ENCODE measurements around the gene NFIA. TPM values are rescaled to one million over a fixed set of nuclear protein-coding genes. Genes with fewer than 3 reads are reported as not detected.

The NFIA gene
- total and polyA plus RNA-seq, 2 of the 13 experiments (the other 11 are each of a cell fraction or from before 2014, with no cell fraction given): 14.7 to 28.5 TPM

DNA sequence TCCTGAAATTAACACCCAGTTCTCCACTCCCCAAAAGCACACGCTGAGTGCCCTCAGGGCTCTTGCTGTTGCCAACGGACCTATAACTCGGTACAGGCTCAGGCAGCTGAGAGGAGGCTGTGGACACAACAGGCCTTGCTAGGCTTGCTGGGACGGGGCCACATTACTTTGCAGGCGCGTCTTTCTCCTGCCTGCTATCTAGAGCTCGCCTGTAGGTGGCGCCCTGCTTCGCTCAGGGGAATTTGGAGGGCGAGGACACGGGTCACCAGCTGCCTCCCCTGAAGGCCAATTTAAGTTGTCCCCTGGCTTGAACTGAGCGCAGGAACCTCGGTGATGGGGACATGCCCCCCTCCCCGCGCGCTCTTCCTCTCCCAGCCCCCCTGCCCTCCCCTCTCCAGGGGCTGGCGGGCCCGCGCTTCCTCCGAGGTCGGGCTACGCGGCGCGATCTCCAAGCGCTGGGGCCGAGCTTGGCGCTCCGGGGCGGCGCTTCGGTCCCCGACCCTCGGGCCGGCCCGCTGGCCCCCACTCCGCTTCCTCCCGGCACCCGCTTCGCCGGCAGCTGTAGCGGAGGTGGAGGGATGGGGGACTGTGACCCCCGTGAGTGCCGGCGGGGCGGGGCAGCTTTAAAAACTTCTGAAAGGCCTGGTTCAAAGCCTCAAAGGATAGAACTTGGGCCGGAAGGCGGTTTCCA, 32.4 kb upstream of the NFIA start (continued):
- TF ChIP-seq ZNF543 (CRISPR knock-in tag; IDR thresholded peaks at IDR 0.05): no peak
- no peak for TF ChIP-seq NCOA2 (CRISPR knock-in tag; IDR thresholded peaks at IDR 0.05)
- TF ChIP-seq ATM (IDR thresholded peaks at IDR 0.05; ENCODE audit: borderline replicate concordance): no peak
- no peak for TF ChIP-seq PBX2 (CRISPR knock-in tag; IDR thresholded peaks at IDR 0.05)
- TF ChIP-seq MED1 (CRISPR knock-in tag; IDR thresholded peaks at IDR 0.05): no peak; the same call in 1 of the 2 replicates
- no peak for TF ChIP-seq ZNF354B (CRISPR knock-in tag; IDR thresholded peaks at IDR 0.05)
- TF ChIP-seq CC2D1A (CRISPR knock-in tag; IDR thresholded peaks at IDR 0.05): no peak
- no peak for TF ChIP-seq ZKSCAN5 (CRISPR knock-in tag; IDR thresholded peaks at IDR 0.05)
- no peak for TF ChIP-seq TOE1 (CRISPR knock-in tag; IDR thresholded peaks at IDR 0.05)
- TF ChIP-seq ZNF567 (CRISPR knock-in tag; IDR thresholded peaks at IDR 0.05; ENCODE audit: borderline replicate concordance): no peak
- peak; percentile 42; the same call in 1 of the 2 replicates for TF ChIP-seq JUN (CRISPR knock-in tag; IDR thresholded peaks at IDR 0.05)
- no peak for TF ChIP-seq MIER2 (CRISPR knock-in tag; IDR thresholded peaks at IDR 0.05)
- no peak for TF ChIP-seq ARID2 (CRISPR knock-in tag; IDR thresholded peaks at IDR 0.05; ENCODE audit: borderline replicate concordance)
- no peak for TF ChIP-seq ATF7 (IDR thresholded peaks at IDR 0.05)
- no peak for TF ChIP-seq ATF7 (CRISPR knock-in tag; IDR thresholded peaks at IDR 0.05)
- TF ChIP-seq HNRNPL (IDR thresholded peaks at IDR 0.05; ENCODE audit: low read depth, low read length): no peak
- TF ChIP-seq, protein P1, sequence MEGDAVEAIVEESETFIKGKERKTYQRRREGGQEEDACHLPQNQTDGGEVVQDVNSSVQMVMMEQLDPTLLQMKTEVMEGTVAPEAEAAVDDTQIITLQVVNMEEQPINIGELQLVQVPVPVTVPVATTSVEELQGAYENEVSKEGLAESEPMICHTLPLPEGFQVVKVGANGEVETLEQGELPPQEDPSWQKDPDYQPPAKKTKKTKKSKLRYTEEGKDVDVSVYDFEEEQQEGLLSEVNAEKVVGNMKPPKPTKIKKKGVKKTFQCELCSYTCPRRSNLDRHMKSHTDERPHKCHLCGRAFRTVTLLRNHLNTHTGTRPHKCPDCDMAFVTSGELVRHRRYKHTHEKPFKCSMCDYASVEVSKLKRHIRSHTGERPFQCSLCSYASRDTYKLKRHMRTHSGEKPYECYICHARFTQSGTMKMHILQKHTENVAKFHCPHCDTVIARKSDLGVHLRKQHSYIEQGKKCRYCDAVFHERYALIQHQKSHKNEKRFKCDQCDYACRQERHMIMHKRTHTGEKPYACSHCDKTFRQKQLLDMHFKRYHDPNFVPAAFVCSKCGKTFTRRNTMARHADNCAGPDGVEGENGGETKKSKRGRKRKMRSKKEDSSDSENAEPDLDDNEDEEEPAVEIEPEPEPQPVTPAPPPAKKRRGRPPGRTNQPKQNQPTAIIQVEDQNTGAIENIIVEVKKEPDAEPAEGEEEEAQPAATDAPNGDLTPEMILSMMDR (CRISPR knock-in tag; IDR thresholded peaks at IDR 0.05): peak; percentile 97
- TF ChIP-seq, protein P2, sequence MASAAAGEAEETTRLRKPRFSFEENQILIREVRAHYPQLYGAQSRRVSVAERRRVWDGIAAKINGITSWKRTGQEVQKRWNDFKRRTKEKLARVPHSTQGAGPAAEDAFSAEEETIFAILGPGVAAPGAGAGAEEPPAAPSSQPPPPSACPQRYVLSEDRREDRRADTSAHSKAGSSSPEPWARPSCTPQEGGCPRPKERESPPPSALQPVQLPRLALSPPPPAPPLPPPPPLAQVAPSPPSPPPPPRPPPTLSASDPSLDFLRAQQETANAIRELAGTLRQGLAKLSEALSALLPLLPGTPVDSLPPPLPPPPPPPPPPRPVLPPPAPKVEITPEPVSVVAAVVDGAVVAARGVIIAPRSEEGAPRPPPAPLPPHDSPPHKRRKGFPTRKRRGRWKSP (CRISPR knock-in tag; IDR thresholded peaks at IDR 0.05): peak; percentile 85
- no peak for TF ChIP-seq ZNF772 (CRISPR knock-in tag; IDR thresholded peaks at IDR 0.05)
- TF ChIP-seq THAP7 (CRISPR knock-in tag; IDR thresholded peaks at IDR 0.05): no peak
- TF ChIP-seq ZNF30 (CRISPR knock-in tag; IDR thresholded peaks at IDR 0.05): no peak
- no peak for TF ChIP-seq RARG (CRISPR knock-in tag; IDR thresholded peaks at IDR 0.05; ENCODE audit: low read depth)
- TF ChIP-seq KAT2B (IDR thresholded peaks at IDR 0.05; ENCODE audit: borderline replicate concordance, low read depth, low read length): no peak
- 0 out of 2 replicates have a peak, but pooled peaks have one; percentile 29 for TF ChIP-seq ZNF343 (CRISPR knock-in tag; IDR thresholded peaks at IDR 0.05)
- no peak for TF ChIP-seq TEAD2 (CRISPR knock-in tag; IDR thresholded peaks at IDR 0.05)
